Colonic mucosa (tissue), 4 donors: ENCODE results near the gene ITGA2B. TPM values are rescaled to one million over a fixed set of nuclear protein-coding genes. Genes with fewer than 3 reads are reported as not detected.

Source experiments
- DNase-seq: peaks from one replicate; pipeline ENCODE4 v3.0.0-alpha.2; 2020
- H3K27ac ChIP-seq: fragments of 200-600 bp; one replicate; pipeline ENCODE4 v1.8.0; 2021
- H3K27me3 ChIP-seq: fragments of 200-600 bp; one replicate; pipeline ENCODE4 v1.8.0; 2021
- H3K36me3 ChIP-seq: fragments of 200-600 bp; one replicate; pipeline ENCODE4 v1.8.0; 2021
- H3K4me1 ChIP-seq: fragments of 200-600 bp; one replicate; pipeline ENCODE4 v1.8.0; 2021; ENCODE audit warnings: mild to moderate bottlenecking
- H3K4me3 ChIP-seq: fragments of 200-600 bp; one replicate; pipeline ENCODE4 v1.8.0; 2021
- H3K9ac ChIP-seq, 2 donors: one replicate each; pipeline ENCODE4 v1.7.0; 2013; ENCODE audit warnings: control low read depth in 2 of 2, low read depth in 2 of 2, low read length in 2 of 2
- H3K9me3 ChIP-seq: fragments of 200-600 bp; one replicate; pipeline ENCODE4 v1.8.0; 2021
- intact Hi-C: fragments of 100-400 bp; cut with DNase I; formaldehyde crosslinking; loops from one replicate; pipeline ENCODE4 v1.14.1; 2022
- total RNA-seq, 2 donors: library from RNA; stranded (reverse); fragmentation: NEBNext Ultra II Directional in 1 of 2; extraction: Animal tissue kit (Norgen Biotek cat#: 25700) in 1 of 2; gene quantifications; one replicate each; pipeline ENCODE4 v1.2.1, GENCODE V29; 2021
- TF ChIP-seq, protein P1 (sequence below): fragments of 200-600 bp; IDR thresholded peaks from one replicate; pipeline ENCODE4 v1.8.0; 2022; ENCODE audit warnings: antibody characterized with exemption, mild to moderate bottlenecking
- donor health status: healthy.
- donor health status: DM: no; HTN: no; CAD: no.
- donor health status: DM: no; HTN: no; CAD: no.

ITGA2B gene
- total RNA-seq, 2 donors from 2014 or later, result 0.37 to 0.69 TPM

DNA sequence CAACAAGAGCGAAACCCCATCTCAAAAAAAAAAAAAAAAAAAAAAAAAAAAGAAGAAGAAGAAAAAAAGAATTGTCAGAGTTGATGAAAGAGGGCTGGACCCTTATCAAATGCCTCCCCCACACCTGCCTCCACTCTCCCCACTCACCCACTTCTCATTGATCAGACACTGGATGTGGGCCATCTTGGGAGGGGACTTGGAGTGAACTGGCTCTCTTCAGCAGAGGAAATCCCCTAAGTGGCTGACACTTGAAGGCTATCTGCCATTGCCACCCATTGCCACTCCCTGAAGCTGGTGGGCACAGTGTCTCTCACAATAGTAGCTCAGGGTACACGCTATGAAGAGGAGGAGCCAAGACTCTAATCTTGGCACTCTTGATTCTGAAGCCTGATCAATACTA lies 1.6 kb downstream of the ITGA2B start:
- DNase-seq, result no peak
- TF ChIP-seq, protein P1, sequence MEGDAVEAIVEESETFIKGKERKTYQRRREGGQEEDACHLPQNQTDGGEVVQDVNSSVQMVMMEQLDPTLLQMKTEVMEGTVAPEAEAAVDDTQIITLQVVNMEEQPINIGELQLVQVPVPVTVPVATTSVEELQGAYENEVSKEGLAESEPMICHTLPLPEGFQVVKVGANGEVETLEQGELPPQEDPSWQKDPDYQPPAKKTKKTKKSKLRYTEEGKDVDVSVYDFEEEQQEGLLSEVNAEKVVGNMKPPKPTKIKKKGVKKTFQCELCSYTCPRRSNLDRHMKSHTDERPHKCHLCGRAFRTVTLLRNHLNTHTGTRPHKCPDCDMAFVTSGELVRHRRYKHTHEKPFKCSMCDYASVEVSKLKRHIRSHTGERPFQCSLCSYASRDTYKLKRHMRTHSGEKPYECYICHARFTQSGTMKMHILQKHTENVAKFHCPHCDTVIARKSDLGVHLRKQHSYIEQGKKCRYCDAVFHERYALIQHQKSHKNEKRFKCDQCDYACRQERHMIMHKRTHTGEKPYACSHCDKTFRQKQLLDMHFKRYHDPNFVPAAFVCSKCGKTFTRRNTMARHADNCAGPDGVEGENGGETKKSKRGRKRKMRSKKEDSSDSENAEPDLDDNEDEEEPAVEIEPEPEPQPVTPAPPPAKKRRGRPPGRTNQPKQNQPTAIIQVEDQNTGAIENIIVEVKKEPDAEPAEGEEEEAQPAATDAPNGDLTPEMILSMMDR, result no peak
- no peaks in the 10 kb centered on the region for H3K36me3 ChIP-seq
- H3K27ac ChIP-seq, result no peak overlapping the region
- H3K4me1 ChIP-seq, result no peaks in the 10 kb centered on the region
- no peak overlapping the region for H3K9ac ChIP-seq
- intact Hi-C loops, result no loop called here
- peaks cover 12% of the 10 kb centered on the region for H3K27me3 ChIP-seq
- H3K9me3 ChIP-seq, result no peaks in the 10 kb centered on the region
- H3K4me3 ChIP-seq, result no peak overlapping the region

- H3K9ac ChIP-seq, result no peak overlapping the region
- TF ChIP-seq, protein P1, result no peak
- no peaks in the 10 kb centered on the region for H3K9me3 ChIP-seq
- DNase-seq, result no peak
- no peaks in the 10 kb centered on the region for H3K4me1 ChIP-seq
- H3K4me3 ChIP-seq, result no peak overlapping the region
- no peak overlapping the region for H3K27ac ChIP-seq
- intact Hi-C loops, result no loop called here
- peaks cover 12% of the 10 kb centered on the region for H3K27me3 ChIP-seq
- H3K36me3 ChIP-seq, result no peaks in the 10 kb centered on the region
These were observed 3.3 kb downstream of the ITGA2B start for GRCh38 chr17:44386182-44386525.

- no peaks in the 10 kb centered on the region for H3K4me1 ChIP-seq
- peak overlapping the region; percentile 34 to 65 for H3K9ac ChIP-seq
These were observed 3.9 kb downstream of the ITGA2B start for GRCh38 chr17:44385287-44386181.

DNA sequence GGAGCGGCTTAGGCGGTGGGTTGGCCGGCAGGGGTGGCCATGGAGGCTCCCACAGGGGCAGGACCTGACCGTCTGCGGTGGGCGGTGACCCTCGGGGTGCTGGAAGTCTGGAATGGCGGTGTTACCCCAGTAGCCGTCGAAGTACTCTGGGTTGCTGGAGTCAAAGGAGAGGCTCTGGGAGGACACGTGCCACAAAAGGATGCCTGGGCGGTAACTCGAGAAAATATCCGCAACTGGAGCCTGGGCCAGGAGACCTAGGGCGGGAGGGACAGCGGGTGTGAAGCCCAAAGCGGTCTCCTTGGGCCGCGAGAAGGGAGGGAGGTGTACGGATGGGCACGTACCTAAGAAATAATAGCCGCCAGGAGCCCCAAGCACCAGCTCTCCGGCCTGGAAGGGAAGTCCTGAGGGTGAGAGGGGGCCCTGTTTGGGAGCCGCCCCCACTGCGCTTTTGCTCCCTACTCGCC lies 4.6 kb downstream of the ITGA2B start:
- no peak for DNase-seq
- Histone ChIP-seq H3K9ac (peak overlapping the region; percentile 34 to 35), H3K9me3 (no peaks in the 10 kb centered on the region), H3K27ac (no peak overlapping the region), H3K27me3 (peaks cover 12% of the 10 kb centered on the region), H3K4me3 (peak overlapping the region; percentile 49), H3K36me3 (no peaks in the 10 kb centered on the region), H3K4me1 (no peaks in the 10 kb centered on the region)
- TF ChIP-seq, protein P1, result no peak
- intact Hi-C loops, result no loop called here

More at GRCh38 chr17:44385287-44386181, 3.9 kb downstream of the ITGA2B start:
- Histone ChIP-seq H3K4me3 (peak overlapping the region; percentile 49), H3K27ac (no peak overlapping the region), H3K9me3 (no peaks in the 10 kb centered on the region), H3K27me3 (peaks cover 12% of the 10 kb centered on the region), H3K36me3 (no peaks in the 10 kb centered on the region)
- intact Hi-C loops, result no loop called here
- TF ChIP-seq, protein P1, result no peak
- peak; percentile 87 for DNase-seq

DNA sequence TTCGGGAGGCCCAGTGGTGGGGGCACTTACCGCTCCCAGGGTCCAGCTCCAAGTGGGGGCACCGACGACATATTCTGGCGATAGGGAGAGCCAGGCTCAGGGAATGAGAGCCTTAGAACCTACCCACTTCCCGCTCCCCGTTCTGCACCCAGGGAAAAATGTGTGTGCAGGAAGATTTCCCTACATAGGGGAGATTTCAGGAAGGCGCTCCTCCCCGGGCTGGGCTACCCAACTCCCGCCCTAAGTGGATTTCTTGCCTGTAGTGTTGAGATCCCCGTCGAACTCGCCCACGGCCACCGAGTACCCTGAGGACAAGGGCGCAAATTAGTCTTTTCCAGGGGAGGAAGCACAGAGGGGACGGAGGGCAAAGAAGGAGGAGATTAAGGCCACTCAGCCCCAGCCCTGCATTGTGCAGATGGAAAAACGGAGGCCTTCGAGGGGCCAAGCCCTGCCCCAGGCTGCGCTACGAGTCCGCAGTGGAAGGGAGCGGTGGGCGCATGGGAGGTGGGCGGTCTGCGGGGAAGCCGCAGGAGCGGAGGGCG lies 5.1 kb downstream of the ITGA2B start:
- no peaks in the 10 kb centered on the region for H3K4me1 ChIP-seq
- H3K9ac ChIP-seq, result peak overlapping the region in 1 of 2 donors; percentile 12
- intact Hi-C loops, result no loop called here
- TF ChIP-seq, protein P1, result no peak
- H3K27ac ChIP-seq, result no peak overlapping the region
- peak overlapping the region; percentile 49 for H3K4me3 ChIP-seq
- no peaks in the 10 kb centered on the region for H3K9me3 ChIP-seq
- H3K36me3 ChIP-seq, result no peaks in the 10 kb centered on the region
- no peak for DNase-seq
- peaks cover 12% of the 10 kb centered on the region for H3K27me3 ChIP-seq
